GM10266 (cell line): Measurements from ENCODE around the gene PLA2R1.
A peak's percentile ranks its signal among the peaks of the same experiment; 100 is the strongest.

Experiments used
- DNase-seq: peaks from one replicate; pipeline ENCODE4 v3.0.0; 2012; ENCODE audit errors: extremely low spot score
- CTCF ChIP-seq: IDR thresholded peaks from 2 replicates; pipeline ENCODE4 v1.5.1; 2012; ENCODE audit warnings: mild to moderate bottlenecking, low read depth; ENCODE audit not compliant: control insufficient read depth, insufficient read depth; ENCODE audit errors: missing control alignments

Gene PLA2R1

GRCh38 chr2:159913900-159914299 is 148.5 kb downstream of the PLA2R1 start:
- no peak for DNase-seq
- no peak for TF ChIP-seq CTCF

DNA sequence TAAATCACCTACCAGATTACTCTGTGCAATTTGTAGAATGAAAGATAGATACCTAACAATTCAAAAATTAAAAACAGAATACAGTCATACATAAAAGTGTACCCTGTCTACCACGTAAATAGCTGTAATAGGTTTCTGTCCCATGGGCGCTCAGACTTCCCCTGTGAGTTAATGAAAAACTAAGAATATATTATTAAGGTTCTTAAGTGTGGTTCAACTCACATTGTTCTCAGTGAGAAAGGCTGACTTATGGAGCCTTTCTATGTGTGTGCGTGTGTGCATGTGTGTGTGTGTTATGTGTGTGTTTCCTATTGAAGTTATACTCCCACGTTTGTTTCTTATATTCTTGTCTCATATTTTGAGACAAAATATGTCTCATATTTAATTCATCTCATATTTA is 149.8 kb downstream of the PLA2R1 start:
- no peak for DNase-seq
- no peak for TF ChIP-seq CTCF

GRCh38 chr2:159910951-159911350 is 151.5 kb downstream of the PLA2R1 start:
- no peak for TF ChIP-seq CTCF

DNA sequence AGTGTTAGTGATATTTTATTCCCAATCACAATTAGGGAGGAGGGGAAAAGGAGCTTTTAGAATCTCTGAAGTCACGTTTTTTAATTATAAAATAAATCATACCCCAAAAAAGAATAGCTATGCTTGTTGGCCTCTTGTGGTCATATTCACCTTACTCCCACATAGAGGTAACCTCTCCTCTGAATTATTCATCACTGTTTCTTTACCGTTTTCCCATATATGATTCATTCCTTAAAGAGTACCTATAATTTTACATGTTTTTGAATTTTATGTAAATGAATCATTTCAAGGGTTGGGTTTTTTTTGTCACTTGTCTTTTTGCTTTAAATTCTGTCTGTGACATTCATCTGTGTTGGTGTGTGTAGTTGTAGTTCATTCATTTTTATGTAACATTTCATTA is 153.8 kb downstream of the PLA2R1 start:
- no peak for TF ChIP-seq CTCF
- DNase-seq = no peak

More at GRCh38 chr2:159910951-159911350, 151.5 kb downstream of the PLA2R1 start:
- no peak for DNase-seq

GRCh38 chr2:159907909-159908308 is 154.5 kb downstream of the PLA2R1 start:
- no peak for TF ChIP-seq CTCF
- no peak for DNase-seq

- no peak for TF ChIP-seq CTCF
- DNase-seq = no peak
These were observed 156.3 kb downstream of the PLA2R1 start for GRCh38 chr2:159905926-159906714.

DNA sequence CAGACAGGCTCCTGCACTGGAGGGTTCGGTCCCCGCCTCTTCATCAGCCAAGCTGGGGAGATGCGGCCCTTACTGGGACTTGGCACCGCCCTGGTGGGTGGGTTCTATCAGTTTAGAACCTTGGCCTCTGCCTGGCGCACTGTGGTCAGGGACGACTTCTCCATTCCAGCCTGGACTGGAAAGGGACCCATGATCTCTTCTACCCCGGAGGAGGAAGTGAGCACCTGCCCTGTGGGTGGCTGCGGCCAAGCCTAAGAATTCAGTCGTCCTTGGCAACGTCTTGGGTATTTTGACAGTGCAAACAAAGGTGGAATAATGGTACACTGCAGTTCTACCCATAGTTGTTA is 157.5 kb downstream of the PLA2R1 start:
- DNase-seq = peak; percentile 60
- no peak for TF ChIP-seq CTCF
